ENCODE measurements around the gene C12orf43.

GRCh38 chr12:121023799-121024198 is 7.5 kb upstream of the C12orf43 start:
- TF ChIP-seq POLR2A (IDR thresholded peaks at IDR 0.05; ENCODE audit: extremely low read depth, insufficient read length) (no peak), CTCF (IDR thresholded peaks at IDR 0.05; ENCODE audit: low read depth, low read length) (no peak), MYC (IDR thresholded peaks at IDR 0.05; ENCODE audit: low read depth, low read length) (no peak)
